Adipose tissue (tissue), 3 donors: ENCODE measurements around the gene TAOK3. TPM values are rescaled to one million over a fixed set of nuclear protein-coding genes. Genes with fewer than 3 reads are reported as not detected.
"Not testable (repeated sequence)": the region's sequence is repeated elsewhere in the genome, so short reads cannot be mapped to it uniquely, and the experiment has no call there.

Experiments
- H3K27ac ChIP-seq: one replicate; pipeline ENCODE4 v1.5.1; 2013; ENCODE audit warnings: low read depth, low read length
- WGBS, 3 donors: extraction: QIAGEN DNeasy Blood & Tissue Kit; methylation state at CpG; one replicate each; pipeline ENCODE4 v1.1.7; 2013; 5-methylcytosine and 5-hydroxymethylcytosine counted together
- polyA plus RNA-seq, 3 donors: library from polyadenylated mRNA; stranded (reverse); fragments of 200-250 nt; gene quantifications; one replicate each; pipeline ENCODE4 v1.2.3, GENCODE V29; 2013
- donor health status: healthy with polysubstance abuse.
- donor health status: Bipolar disorder and iron deficiency.
- donor health status: healthy.

The TAOK3 gene
- polyA plus RNA-seq, 3 donors: 7.9 to 16.4 (median 12.0) TPM

- no peak overlapping the region for H3K27ac ChIP-seq
- WGBS, 3 donors: 61 to 90% (median 86%) methylated on average over 5 of the region's 5 CpGs
Observed at GRCh38 chr12:118185602-118186397, 186.9 kb downstream of the TAOK3 start.

GRCh38 chr12:118183711-118184110 lies 189.0 kb downstream of the TAOK3 start:
- no peak overlapping the region for H3K27ac ChIP-seq

- no peak overlapping the region for H3K27ac ChIP-seq
Observed at GRCh38 chr12:118183155-118183554, 189.6 kb downstream of the TAOK3 start.

- 58 to 84% (median 63%) methylated on average over 4 of the region's 4 CpGs for WGBS, 3 donors
- H3K27ac ChIP-seq: no peak overlapping the region
Observed at GRCh38 chr12:118175823-118176447, 196.8 kb downstream of the TAOK3 start.

GRCh38 chr12:118166946-118167345 lies 205.8 kb downstream of the TAOK3 start:
- WGBS, 3 donors: 83 to 92% (median 86%) methylated on average over 2 of the region's 2 CpGs
- no peak overlapping the region for H3K27ac ChIP-seq

- no peak overlapping the region for H3K27ac ChIP-seq
- 47 to 64% (median 58%) methylated on average over 6 of the region's 6 CpGs for WGBS, 3 donors
Observed at GRCh38 chr12:118164798-118165486, 207.8 kb downstream of the TAOK3 start.

GRCh38 chr12:118160536-118160935 lies 212.2 kb downstream of the TAOK3 start:
- WGBS, 3 donors: 94 to 100% (median 98%) methylated on average over 3 of the region's 3 CpGs
- no peak overlapping the region for H3K27ac ChIP-seq

- no peak overlapping the region for H3K27ac ChIP-seq
- 69 to 88% (median 84%) methylated on average over 5 of the region's 5 CpGs for WGBS, 3 donors
Observed at GRCh38 chr12:118151755-118152154, 221.0 kb downstream of the TAOK3 start.

GRCh38 chr12:118150625-118151024 lies 222.1 kb downstream of the TAOK3 start:
- WGBS, 3 donors: 43 to 62% (median 58%) methylated on average over 7 of the region's 7 CpGs
- H3K27ac ChIP-seq: no peak overlapping the region

GRCh38 chr12:118148287-118148686 lies 224.4 kb downstream of the TAOK3 start:
- 92 to 98% (median 96%) methylated on average over 5 of the region's 5 CpGs for WGBS, 3 donors
- H3K27ac ChIP-seq: no peak overlapping the region

- 77 to 88% (median 84%) methylated on average over 9 of the region's 9 CpGs for WGBS, 3 donors
- H3K27ac ChIP-seq: no peak overlapping the region
Observed at GRCh38 chr12:118145798-118146156, 226.9 kb downstream of the TAOK3 start.

- H3K27ac ChIP-seq: no peak overlapping the region
- WGBS, 3 donors: 88 to 90% (median 88%) methylated on average over 7 of the region's 7 CpGs
Observed at GRCh38 chr12:118145113-118145797, 227.5 kb downstream of the TAOK3 start.

GRCh38 chr12:118144499-118144898 lies 228.2 kb downstream of the TAOK3 start:
- no peak overlapping the region for H3K27ac ChIP-seq
- 92 to 95% (median 94%) methylated on average over 13 of the region's 13 CpGs for WGBS, 3 donors

- H3K27ac ChIP-seq: no peak overlapping the region
- WGBS, 3 donors: 98 to 99% (median 99%) methylated on average over 8 of the region's 8 CpGs
Observed at GRCh38 chr12:118140825-118141224, 231.9 kb downstream of the TAOK3 start.

- WGBS, 3 donors: 57 to 81% (median 79%) methylated on average over 10 of the region's 10 CpGs
- H3K27ac ChIP-seq: no peak overlapping the region
Observed at GRCh38 chr12:118137148-118137678, 235.5 kb downstream of the TAOK3 start.

GRCh38 chr12:118136559-118137003 lies 236.1 kb downstream of the TAOK3 start:
- H3K27ac ChIP-seq: peak overlapping the region; percentile 64
- 1% methylated on average over 26 to 29 of the region's 29 CpGs for WGBS, 3 donors

- WGBS, 3 donors: 0% methylated on average over 52 to 70 of the region's 70 CpGs
- H3K27ac ChIP-seq: peak within 1 kb of the TSS; percentile 64
Observed at GRCh38 chr12:118135788-118136558, 236.7 kb downstream of the TAOK3 start, which contains the start of gene PEBP1. PEBP1 (plus strand) TSS chr12:118136124; CDS start chr12:118136210, 86 bp downstream.

GRCh38 chr12:118129436-118129835 lies 243.3 kb downstream of the TAOK3 start:
- H3K27ac ChIP-seq: not testable (repeated sequence)
- WGBS, 3 donors: 95 to 98% (median 97%) methylated on average over 5 of the region's 5 CpGs
